ENCODE measurements around the gene MYBPC2. TPM values are rescaled to one million over a fixed set of nuclear protein-coding genes. Genes with fewer than 3 reads are reported as not detected.

MYBPC2 gene
- total RNA-seq, 1 donor from 2014 or later: not detected

DNA sequence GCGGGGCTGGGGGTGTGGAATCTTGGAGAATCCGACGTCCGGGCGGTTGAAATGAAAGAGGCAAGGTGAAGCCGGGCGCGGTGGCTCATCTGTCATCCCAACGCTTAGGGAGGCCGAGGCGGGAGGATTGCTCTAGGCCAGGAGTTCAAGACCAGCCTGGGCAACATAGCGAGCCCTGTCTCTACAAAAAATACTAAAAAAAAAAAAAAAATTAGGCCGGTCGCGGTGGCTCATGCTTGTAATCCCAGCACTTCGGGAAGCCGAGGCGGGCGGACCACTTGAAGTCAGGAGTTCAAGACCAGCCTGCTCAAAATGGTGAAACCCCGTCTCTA lies 44.2 kb downstream of the MYBPC2 start:
- no peak for TF ChIP-seq CTCF (conservative IDR thresholded peaks at IDR 0.05; ENCODE audit: low read depth, low read length)
- no peak for DNase-seq (ENCODE audit: low read depth)
- H3K4me3 ChIP-seq (ENCODE audit: low read depth, low read length): peak overlapping the region; percentile 98

DNA sequence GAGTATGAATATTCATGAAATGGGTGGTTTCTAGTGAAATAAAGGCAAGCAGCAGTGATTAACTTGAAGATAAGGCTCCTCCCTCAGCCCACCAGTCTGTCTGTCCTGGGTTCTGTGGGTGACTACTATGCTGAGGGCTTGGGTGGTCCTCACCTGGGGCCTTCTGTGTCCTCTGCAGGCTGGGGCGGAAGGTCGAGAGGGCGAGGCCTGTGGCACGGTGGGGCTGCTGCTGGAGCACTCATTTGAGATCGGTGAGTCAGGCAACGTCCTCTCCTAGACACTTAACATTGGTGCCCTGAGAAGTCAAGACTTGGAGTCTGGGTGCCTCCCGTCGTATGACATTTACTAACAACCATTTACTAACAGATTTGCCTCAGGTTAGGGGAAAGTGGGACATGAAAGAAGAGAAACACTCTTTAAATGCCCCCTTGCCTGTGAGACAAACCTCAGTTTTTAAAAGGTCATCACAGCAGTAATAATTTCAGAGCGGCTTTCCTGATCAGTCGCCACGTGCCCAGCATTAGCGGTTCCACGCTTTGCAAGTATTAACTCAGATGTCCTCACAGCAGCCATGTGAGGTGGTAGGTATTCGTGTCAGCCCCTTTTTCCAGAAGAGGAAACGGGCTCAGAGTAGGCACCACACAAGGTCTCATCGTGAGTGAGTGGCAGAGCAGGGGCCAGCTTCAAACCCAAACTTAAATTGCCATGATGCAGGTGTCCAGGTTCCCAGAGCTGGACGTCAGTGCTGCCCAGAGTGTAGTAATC lies 45.2 kb downstream of the MYBPC2 start:
- no peak overlapping the region for H3K4me3 ChIP-seq (ENCODE audit: low read depth, low read length)

GRCh38 chr19:50478901-50479715 lies 46.4 kb downstream of the MYBPC2 start:
- DNase-seq (ENCODE audit: low read depth): no peak
- H3K4me3 ChIP-seq (ENCODE audit: low read depth, low read length): no peak overlapping the region
- TF ChIP-seq CTCF (conservative IDR thresholded peaks at IDR 0.05; ENCODE audit: low read depth, low read length): peak; percentile 53

More for the DNA sequence above, 45.2 kb downstream of the MYBPC2 start:
- TF ChIP-seq CTCF (conservative IDR thresholded peaks at IDR 0.05; ENCODE audit: low read depth, low read length): no peak
- DNase-seq (ENCODE audit: low read depth): no peak

GRCh38 chr19:50479761-50480251 lies 47.1 kb downstream of the MYBPC2 start:
- H3K4me3 ChIP-seq (ENCODE audit: low read depth, low read length): no peak overlapping the region
- TF ChIP-seq CTCF (conservative IDR thresholded peaks at IDR 0.05; ENCODE audit: low read depth, low read length): no peak
- no peak for DNase-seq (ENCODE audit: low read depth)

DNA sequence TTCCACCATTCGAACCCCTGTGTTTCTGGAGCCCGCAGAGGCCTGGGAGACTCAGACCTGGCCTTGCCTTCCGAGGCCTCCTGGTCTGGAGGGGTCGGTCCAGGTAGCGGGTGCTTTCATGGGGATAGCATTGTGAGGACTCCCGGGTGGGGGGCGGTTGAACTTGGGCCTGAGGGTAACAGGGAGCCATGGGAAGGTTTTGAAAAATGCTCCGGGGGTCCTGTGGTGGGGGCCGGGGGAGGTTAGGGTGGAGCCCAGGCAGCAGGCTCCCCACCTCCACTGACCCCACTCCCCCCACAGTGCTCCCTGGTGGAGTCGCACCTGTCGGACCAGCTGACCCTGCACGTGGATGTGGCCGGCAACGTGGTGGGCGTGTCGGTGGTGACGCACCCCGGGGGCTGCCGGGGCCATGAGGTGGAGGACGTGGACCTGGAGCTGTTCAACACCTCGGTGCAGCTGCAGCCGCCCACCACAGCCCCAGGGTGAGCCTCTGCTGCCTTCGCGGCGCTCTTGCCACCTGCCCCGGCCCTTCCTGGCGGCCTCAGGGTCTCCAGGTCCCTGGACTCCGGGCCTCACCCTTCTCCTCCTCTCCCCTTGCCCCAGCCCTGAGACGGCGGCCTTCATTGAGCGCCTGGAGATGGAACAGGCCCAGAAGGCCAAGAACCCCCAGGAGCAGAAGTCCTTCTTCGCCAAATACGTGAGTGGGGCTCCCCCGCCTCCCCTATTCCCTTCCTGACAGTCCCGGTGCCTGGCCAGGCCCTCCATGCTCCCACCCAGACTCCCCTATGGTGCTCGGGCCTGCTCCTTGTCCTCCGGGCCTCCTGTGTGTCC lies 47.8 kb downstream of the MYBPC2 start:
- TF ChIP-seq CTCF (conservative IDR thresholded peaks at IDR 0.05; ENCODE audit: low read depth, low read length): no peak
- DNase-seq (ENCODE audit: low read depth): no peak
- no peak overlapping the region for H3K4me3 ChIP-seq (ENCODE audit: low read depth, low read length)

DNA sequence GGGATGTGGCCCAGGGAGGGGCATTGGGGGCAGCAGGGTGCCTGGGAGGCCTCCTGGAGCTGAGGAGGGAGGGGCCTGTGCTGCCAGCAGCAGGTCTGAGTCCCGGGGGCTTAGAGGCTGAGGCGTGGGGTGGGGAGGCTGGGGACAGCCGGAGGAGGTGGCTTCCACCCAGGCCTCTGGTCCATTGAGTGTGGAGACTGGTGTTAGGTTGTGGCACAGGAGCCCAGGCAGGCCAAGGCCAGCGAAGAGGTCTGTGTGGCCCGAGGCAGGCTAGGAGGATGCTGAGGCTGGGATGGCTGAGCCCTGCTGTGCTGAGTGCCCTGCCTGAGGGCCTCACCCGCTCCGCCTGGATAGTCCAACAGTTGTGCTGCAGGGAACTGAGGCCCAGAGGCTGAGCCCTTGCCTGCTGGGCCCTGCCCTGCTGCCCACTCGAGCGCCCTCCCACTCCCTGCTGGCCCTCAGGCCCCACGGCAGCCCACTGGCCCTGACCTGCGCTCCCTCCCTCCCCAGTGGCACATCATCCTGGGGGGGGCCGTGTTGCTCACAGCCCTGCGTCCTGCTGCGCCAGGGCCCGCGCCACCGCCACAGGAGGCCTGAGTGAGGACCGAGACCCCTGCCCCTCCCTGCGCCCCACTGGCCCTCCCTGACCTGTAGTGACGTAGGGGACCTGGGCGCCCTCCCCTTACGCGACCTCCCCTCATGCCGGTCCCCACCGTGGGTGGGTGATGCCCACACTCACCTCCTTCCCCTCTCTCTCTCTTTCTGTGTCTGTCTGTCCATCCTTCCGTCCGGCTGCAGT lies 48.9 kb downstream of the MYBPC2 start:
- no peak for DNase-seq (ENCODE audit: low read depth)
- no peak overlapping the region for H3K4me3 ChIP-seq (ENCODE audit: low read depth, low read length)
- no peak for TF ChIP-seq CTCF (conservative IDR thresholded peaks at IDR 0.05; ENCODE audit: low read depth, low read length)
